ENCODE measurements around the gene BCL6B. TPM values are rescaled to one million over a fixed set of nuclear protein-coding genes. Genes with fewer than 3 reads are reported as not detected.
"Not testable (repeated sequence)": the region's sequence is repeated elsewhere in the genome, so short reads cannot be mapped to it uniquely, and the experiment has no call there.

The BCL6B gene
- total and polyA plus RNA-seq, 11 donors: 5.9 to 32.8 (median 10.6) TPM

DNA sequence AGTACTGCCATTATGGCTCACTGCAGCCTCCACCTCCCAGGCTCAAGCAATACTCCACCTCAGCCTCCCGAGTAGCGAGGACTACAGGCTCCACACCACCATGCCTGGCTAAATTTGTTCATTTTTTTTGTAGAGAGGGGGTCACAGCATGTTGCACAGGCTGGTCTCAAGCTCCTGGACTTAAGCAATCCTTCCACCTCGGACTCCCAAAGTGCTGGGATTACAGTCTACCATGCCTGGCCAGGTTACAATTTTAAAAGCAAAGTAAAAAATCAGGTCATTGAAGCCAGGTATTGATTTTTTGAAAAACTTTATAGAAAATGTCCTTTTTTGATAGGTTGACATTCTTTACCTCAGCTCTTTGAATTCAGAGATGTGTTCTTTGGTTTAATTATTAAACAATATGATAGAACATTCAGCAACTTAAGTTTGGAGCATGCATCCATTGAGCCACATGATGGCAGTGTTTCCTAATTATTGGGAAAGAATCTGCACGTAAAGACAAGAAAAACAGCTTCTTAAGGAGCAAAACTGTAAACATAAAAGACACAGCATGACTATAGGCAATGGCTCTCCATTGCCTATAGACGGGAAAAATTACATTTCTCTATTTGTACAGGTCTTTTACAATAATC is 22.8 kb downstream of the BCL6B start:
- ATAC-seq: peak in 2 of 4 donors; percentile 31 to 48
- no peaks in the 10 kb centered on the region for H3K36me3 ChIP-seq
- TF ChIP-seq POLR2A (IDR thresholded peaks at IDR 0.05): no peak
- peak; percentile 65 to 89 (median 80) for TF ChIP-seq CTCF (IDR thresholded peaks at IDR 0.05)
- H3K4me1 ChIP-seq: peaks cover 0 to 41% (median 28%) of the 10 kb centered on the region in 12 donors
- DNase-seq: no peak
- 26 to 40% (median 31%) methylated on average over 5 of the region's 5 CpGs for WGBS, 4 donors
- intact Hi-C loops (cut with DNase I): loop anchor here in 7 of 10 donors (1.0 to 10.0 kb wide), 5 partner anchors 91 to 257 kb away; partner anchors contain the start of gene YBX2 (in 1 of the 7)
- H3K27ac ChIP-seq: no peak overlapping the region
- peaks cover 0 to 43% (median 21%) of the 10 kb centered on the region in 9 donors for H3K27me3 ChIP-seq
- peak overlapping the region in 5 of 12 donors; percentile 12 to 46 (median 27) for H3K4me3 ChIP-seq
- no peaks in the 10 kb centered on the region for H3K9me3 ChIP-seq

DNA sequence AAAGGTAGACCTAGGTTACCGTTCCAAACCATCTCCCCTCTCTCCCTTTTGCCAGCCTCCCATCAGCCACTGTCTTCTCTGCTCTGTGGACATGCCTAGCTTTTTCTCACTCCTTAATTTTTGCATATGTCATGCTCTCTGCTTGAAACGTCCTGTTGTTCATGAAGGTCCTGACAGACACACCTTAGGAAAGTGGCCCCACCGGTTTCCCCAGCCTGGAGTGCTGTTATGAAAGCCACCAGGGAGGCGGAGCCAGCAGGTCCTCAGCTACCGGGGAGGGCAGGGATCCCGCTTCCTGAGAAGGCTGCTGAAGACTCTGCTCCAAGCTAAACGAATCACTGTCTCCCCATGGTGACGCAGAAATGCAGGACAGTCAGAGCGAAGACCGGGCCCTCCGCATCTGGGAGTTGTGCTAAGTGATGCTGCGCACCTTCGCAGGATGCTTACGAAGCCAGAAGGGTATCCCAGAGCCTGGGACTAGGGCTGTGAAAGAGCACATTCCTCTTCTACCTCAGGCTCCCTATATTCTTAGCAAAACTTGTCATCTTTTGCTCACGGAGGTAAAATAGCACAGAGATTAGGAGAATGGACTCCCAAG is 23.4 kb downstream of the BCL6B start:
- TF ChIP-seq POLR2A (IDR thresholded peaks at IDR 0.05) (no peak), CTCF (IDR thresholded peaks at IDR 0.05) (peak in 2 of 12 donors; percentile 5 to 9)
- H3K9me3 ChIP-seq: no peaks in the 10 kb centered on the region
- DNase-seq (no peak), ATAC-seq (peak in 1 of 4 donors; percentile 3)
- H3K4me3 ChIP-seq: peak overlapping the region in 9 of 12 donors; percentile 22 to 46 (median 26)
- peak overlapping the region in 2 of 12 donors; percentile 24 to 68 for H3K27ac ChIP-seq
- peaks cover 0 to 43% (median 21%) of the 10 kb centered on the region in 9 donors for H3K27me3 ChIP-seq
- intact Hi-C loops (cut with DNase I): loop anchor here in 4 of 10 donors (2.0 to 10.0 kb wide), 4 partner anchors 91 to 256 kb away; partner anchors contain the start of gene YBX2 (in 1 of the 4)
- H3K36me3 ChIP-seq: no peaks in the 10 kb centered on the region
- peaks cover 0 to 41% (median 28%) of the 10 kb centered on the region in 12 donors for H3K4me1 ChIP-seq
- WGBS, 4 donors: 17 to 27% (median 23%) methylated on average over 15 of the region's 15 CpGs

- not testable (repeated sequence) for H3K9me3 ChIP-seq, ATAC-seq, DNase-seq, H3K36me3 ChIP-seq
- WGBS, 4 donors: 13 to 23% (median 18%) methylated on average over 26 of the region's 26 CpGs
- peak overlapping the region in 9 of 12 donors; percentile 22 to 46 (median 26) for H3K4me3 ChIP-seq
- peaks cover 0 to 40% (median 28%) of the 10 kb centered on the region in 12 donors for H3K4me1 ChIP-seq
- intact Hi-C loops (cut with DNase I): loop anchor here in 4 of 10 donors (1.0 to 10.0 kb wide), 5 partner anchors 90 to 255 kb away; partner anchors contain the start of gene YBX2 (in 1 of the 4)
- H3K27ac ChIP-seq: peak overlapping the region in 3 of 12 donors; percentile 28 to 68 (median 58)
- H3K27me3 ChIP-seq: peaks cover 0 to 43% (median 21%) of the 10 kb centered on the region in 9 donors
Observed at GRCh38 chr17:7046725-7047397, 24.0 kb downstream of the BCL6B start.

DNA sequence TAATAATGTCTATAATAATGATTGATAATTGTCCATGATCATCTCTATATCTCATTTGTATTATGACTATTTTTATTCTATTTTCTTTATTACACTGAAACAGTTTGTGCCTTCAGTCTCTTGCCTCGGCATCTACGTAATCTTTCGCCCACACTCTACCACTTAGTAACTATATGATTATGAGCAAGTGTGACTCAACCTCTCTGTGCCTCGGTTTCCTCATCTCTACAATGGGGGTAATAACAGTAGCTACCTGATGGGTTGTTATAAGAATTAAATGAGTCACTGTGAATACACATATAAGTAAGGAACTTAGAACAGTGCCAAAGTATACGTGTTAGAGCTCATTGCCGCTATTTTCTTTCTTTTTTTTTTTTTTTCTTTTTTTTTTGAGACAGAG is 24.7 kb downstream of the BCL6B start:
- H3K27me3 ChIP-seq: peaks cover 0 to 36% (median 14%) of the 10 kb centered on the region in 9 donors
- no peaks in the 10 kb centered on the region for H3K9me3 ChIP-seq
- peak overlapping the region in 1 of 12 donors; percentile 46 for H3K4me3 ChIP-seq
- DNase-seq (no peak), ATAC-seq (no peak)
- WGBS, 4 donors: 88 to 90% (median 89%) methylated on average over 6 of the region's 6 CpGs
- peak overlapping the region in 1 of 12 donors; percentile 68 for H3K27ac ChIP-seq
- intact Hi-C loops (cut with DNase I): loop anchor here in 4 of 10 donors (1.0 to 10.0 kb wide), 5 partner anchors 89 to 255 kb away; partner anchors contain the start of gene YBX2 (in 1 of the 4)
- no peaks in the 10 kb centered on the region for H3K36me3 ChIP-seq
- no peak for TF ChIP-seq CTCF (IDR thresholded peaks at IDR 0.05)
- TF ChIP-seq POLR2A (IDR thresholded peaks at IDR 0.05): no peak
- H3K4me1 ChIP-seq: peaks cover 0 to 33% (median 24%) of the 10 kb centered on the region in 12 donors

All from heart left ventricle (tissue), 16 donors.